Fibroblast of lung (primary cell): Measurements from ENCODE around the gene CAMK1D.

ENCODE experiments used
- CTCF ChIP-seq, 2 donors: IDR thresholded peaks in 1 of 2; conservative IDR thresholded peaks in 1 of 2; 1 replicate in 1 of 2; 2 replicates in 1 of 2; pipeline ENCODE4 v1.5.1; 2011 to 2012; ENCODE audit warnings: low read length in 2 of 2, control low read depth in 1 of 2, inconsistent platforms in 1 of 2, low read depth in 1 of 2, mild to moderate bottlenecking in 1 of 2
- EZH2 ChIP-seq: IDR thresholded peaks from 2 replicates; pipeline ENCODE4 v1.5.1; 2012; ENCODE audit warnings: low read length, control low read depth, mild to moderate bottlenecking; ENCODE audit errors: missing control alignments

- no peak for TF ChIP-seq CTCF (conservative IDR thresholded peaks at IDR 0.05 in 1 of 2, IDR thresholded peaks at IDR 0.05 in 1 of 2; ENCODE audit: low read depth in 1 of 2, low read length in 2 of 2)
- no peak for TF ChIP-seq EZH2
Observed at GRCh38 chr10:12512332-12513002, 163.1 kb downstream of the CAMK1D start.
